ENCODE data around the gene TMEM161B.

GRCh38 chr5:88250010-88250409 is 18.6 kb downstream of the TMEM161B start:
- no peak for TF ChIP-seq POLR2AphosphoS5 (IDR thresholded peaks at IDR 0.05; ENCODE audit: low read depth, low read length)
- TF ChIP-seq POLR2A (IDR thresholded peaks at IDR 0.05; ENCODE audit: low read depth, low read length) = no peak
